ENCODE measurements around the gene SLC25A13.

GRCh38 chr7:96359876-96360275, 38.0 kb upstream of the SLC25A13 start:
- no peak for TF ChIP-seq POLR2AphosphoS5 (IDR thresholded peaks at IDR 0.05; ENCODE audit: low read depth, low read length)
- no peak for TF ChIP-seq TAF1 (IDR thresholded peaks at IDR 0.05; ENCODE audit: borderline replicate concordance, insufficient read depth, low read length)
- no peak for TF ChIP-seq SIN3A (IDR thresholded peaks at IDR 0.05; ENCODE audit: borderline replicate concordance, insufficient read depth, low read length)
- TF ChIP-seq REST (IDR thresholded peaks at IDR 0.05; ENCODE audit: insufficient read depth in 1 of 2, low read depth in 2 of 2, low read length in 2 of 2): no peak

Measured in PFSK-1 (cell line).